ENCODE measurements around the gene EME2. TPM values are rescaled to one million over a fixed set of nuclear protein-coding genes. Genes with fewer than 3 reads are reported as not detected.

EME2 gene
- polyA plus RNA-seq, 1 donor from 2014 or later = 21.2 TPM

DNA sequence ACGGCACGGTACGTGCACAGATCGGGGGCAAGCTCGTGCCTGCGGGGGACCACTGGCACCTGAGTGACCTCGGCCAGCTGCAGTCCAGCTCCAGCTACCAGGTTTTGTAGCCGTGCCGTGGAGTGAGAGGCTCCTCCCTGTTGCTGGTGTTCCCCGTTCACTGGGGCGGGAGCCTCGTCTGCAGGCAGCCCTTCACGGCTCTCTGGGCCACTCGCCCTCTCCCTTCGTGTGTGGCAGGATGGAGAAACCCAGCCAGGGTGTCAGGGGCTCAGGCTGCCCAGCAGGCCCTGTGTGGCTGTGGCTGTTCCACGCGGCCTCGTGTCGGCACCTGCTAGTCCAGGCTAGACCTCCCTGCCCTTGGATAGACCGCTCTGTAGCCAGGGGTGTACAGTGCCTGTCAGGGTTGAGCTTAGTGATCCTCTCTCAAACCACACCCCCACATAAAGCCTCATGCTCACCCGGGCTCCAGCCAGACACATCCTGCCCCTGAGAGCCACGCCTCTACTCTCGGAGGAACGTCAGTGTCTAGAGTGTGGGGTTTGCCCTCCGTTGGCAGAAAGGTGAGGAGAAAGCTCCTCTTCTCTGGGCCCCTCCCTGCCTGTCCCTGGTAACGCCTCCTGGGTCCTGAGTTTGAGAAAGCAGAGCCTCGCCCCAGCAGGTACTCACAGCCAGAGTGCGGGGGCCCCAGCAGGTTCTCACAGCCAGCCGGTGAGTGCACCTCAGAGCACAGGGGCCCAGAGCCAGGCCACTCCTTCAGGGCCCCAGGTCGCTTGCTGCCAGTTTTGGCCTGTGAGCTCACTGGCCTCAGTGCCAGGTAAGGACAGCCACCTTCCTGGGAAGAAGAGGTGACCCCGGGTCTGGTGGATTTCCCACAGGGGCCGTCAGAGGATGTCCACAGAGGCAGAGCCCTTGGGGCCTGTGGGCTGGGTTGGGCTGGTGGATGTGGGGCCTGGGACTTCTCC lies 29.0 kb upstream of the EME2 start:
- Histone ChIP-seq H2AFZ (ENCODE audit: low read depth, low read length) (no peak overlapping the region), H3K4me3 (ENCODE audit: low read length) (no peak overlapping the region), H3K27ac (ENCODE audit: low read length) (no peak overlapping the region), H3K27me3 (ENCODE audit: insufficient read depth, low read depth, low read length) (no peaks in the 10 kb centered on the region), H3K9me2 (ENCODE audit: insufficient read depth, low read length) (no peaks in the 10 kb centered on the region), H3K4me2 (ENCODE audit: low read length) (no peak overlapping the region), H3K9me3 (ENCODE audit: low read length) (no peaks in the 10 kb centered on the region), H3K36me3 (ENCODE audit: insufficient read depth, low read length) (no peaks in the 10 kb centered on the region), H3F3A (ENCODE audit: insufficient read depth, low read length, poor library complexity, severe bottlenecking) (no peaks in the 10 kb centered on the region), H4K20me1 (ENCODE audit: insufficient read depth) (no peaks in the 10 kb centered on the region), H3K9ac (ENCODE audit: low read length) (no peak overlapping the region), H3K79me2 (replicated peaks; ENCODE audit: insufficient read depth, low read length) (no peaks in the 10 kb centered on the region)
- TF ChIP-seq EP300 (conservative IDR thresholded peaks at IDR 0.05; ENCODE audit: poor library complexity, severe bottlenecking) (no peak), TAF1 (IDR thresholded peaks at IDR 0.05; ENCODE audit: low read depth) (no peak), SMC3 (conservative IDR thresholded peaks at IDR 0.05; ENCODE audit: poor library complexity) (no peak)

DNA sequence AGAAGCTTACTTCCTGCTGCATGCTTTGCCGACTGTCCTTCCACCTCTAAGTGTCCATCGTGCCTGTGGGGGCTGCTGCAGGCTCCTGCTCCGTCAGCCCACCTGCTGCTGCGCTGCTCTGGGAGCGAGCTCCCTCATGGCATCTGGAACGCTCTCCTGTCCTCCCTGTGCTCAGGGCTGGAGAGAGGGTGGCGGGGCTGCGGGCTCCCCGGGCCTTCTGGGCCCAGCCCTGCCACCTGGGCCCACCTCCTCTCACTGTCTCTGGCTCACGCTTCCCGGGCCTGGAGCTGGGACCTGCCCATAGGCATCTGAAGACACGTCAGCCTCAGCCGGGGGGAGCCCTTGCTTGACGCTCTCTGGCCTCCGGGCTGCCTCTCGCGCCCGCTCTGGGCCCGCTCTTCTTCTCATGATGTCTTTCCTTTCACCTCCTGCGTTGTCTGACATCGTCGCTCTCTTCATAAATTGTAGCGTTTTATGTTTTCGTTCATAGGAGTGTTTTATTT lies 28.2 kb upstream of the EME2 start:
- Histone ChIP-seq H3K27ac (ENCODE audit: low read length) (no peak overlapping the region), H2AFZ (ENCODE audit: low read depth, low read length) (no peak overlapping the region), H3K9ac (ENCODE audit: low read length) (no peak overlapping the region), H4K20me1 (ENCODE audit: insufficient read depth) (no peaks in the 10 kb centered on the region), H3K9me2 (ENCODE audit: insufficient read depth, low read length) (no peaks in the 10 kb centered on the region), H3K9me3 (ENCODE audit: low read length) (no peaks in the 10 kb centered on the region), H3K4me2 (ENCODE audit: low read length) (no peak overlapping the region), H3F3A (ENCODE audit: insufficient read depth, low read length, poor library complexity, severe bottlenecking) (no peaks in the 10 kb centered on the region), H3K79me2 (replicated peaks; ENCODE audit: insufficient read depth, low read length) (no peaks in the 10 kb centered on the region), H3K4me3 (ENCODE audit: low read length) (no peak overlapping the region), H3K36me3 (ENCODE audit: insufficient read depth, low read length) (peaks cover 3% of the 10 kb centered on the region), H3K27me3 (ENCODE audit: insufficient read depth, low read depth, low read length) (no peaks in the 10 kb centered on the region)
- TF ChIP-seq EZH2 (IDR thresholded peaks at IDR 0.05; ENCODE audit: borderline replicate concordance, insufficient read depth, low read length, poor library complexity, severe bottlenecking) (no peak), TAF1 (IDR thresholded peaks at IDR 0.05; ENCODE audit: low read depth) (no peak), MXI1 (conservative IDR thresholded peaks at IDR 0.05; ENCODE audit: poor library complexity, severe bottlenecking) (no peak), POLR2AphosphoS5 (IDR thresholded peaks at IDR 0.05) (no peak), SMC3 (conservative IDR thresholded peaks at IDR 0.05; ENCODE audit: poor library complexity) (no peak), RAD21 (conservative IDR thresholded peaks at IDR 0.05) (no peak), CTCF (IDR thresholded peaks at IDR 0.05; ENCODE audit: poor library complexity, severe bottlenecking) (no peak), EP300 (conservative IDR thresholded peaks at IDR 0.05; ENCODE audit: poor library complexity, severe bottlenecking) (no peak)
- TF ChIP-seq, protein P1, sequence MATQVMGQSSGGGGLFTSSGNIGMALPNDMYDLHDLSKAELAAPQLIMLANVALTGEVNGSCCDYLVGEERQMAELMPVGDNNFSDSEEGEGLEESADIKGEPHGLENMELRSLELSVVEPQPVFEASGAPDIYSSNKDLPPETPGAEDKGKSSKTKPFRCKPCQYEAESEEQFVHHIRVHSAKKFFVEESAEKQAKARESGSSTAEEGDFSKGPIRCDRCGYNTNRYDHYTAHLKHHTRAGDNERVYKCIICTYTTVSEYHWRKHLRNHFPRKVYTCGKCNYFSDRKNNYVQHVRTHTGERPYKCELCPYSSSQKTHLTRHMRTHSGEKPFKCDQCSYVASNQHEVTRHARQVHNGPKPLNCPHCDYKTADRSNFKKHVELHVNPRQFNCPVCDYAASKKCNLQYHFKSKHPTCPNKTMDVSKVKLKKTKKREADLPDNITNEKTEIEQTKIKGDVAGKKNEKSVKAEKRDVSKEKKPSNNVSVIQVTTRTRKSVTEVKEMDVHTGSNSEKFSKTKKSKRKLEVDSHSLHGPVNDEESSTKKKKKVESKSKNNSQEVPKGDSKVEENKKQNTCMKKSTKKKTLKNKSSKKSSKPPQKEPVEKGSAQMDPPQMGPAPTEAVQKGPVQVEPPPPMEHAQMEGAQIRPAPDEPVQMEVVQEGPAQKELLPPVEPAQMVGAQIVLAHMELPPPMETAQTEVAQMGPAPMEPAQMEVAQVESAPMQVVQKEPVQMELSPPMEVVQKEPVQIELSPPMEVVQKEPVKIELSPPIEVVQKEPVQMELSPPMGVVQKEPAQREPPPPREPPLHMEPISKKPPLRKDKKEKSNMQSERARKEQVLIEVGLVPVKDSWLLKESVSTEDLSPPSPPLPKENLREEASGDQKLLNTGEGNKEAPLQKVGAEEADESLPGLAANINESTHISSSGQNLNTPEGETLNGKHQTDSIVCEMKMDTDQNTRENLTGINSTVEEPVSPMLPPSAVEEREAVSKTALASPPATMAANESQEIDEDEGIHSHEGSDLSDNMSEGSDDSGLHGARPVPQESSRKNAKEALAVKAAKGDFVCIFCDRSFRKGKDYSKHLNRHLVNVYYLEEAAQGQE (IDR thresholded peaks at IDR 0.05; ENCODE audit: borderline replicate concordance) = no peak
